HepG2 (cell line): ENCODE measurements around the gene COL26A1. TPM values are rescaled to one million over a fixed set of nuclear protein-coding genes. Genes with fewer than 3 reads are reported as not detected.

Experiments
- ASH2L ChIP-seq: fragments of 300-600, 200-600 bp; sonication (generic); IDR thresholded peaks from 2 replicates; pipeline ENCODE4 v1.7.0; 2017; ENCODE audit warnings: low read depth, mild to moderate bottlenecking, moderate library complexity, mixed read lengths, low read length; ENCODE audit not compliant: insufficient read length
- GTF2F1 ChIP-seq: fragments of 150-350 bp; IDR thresholded peaks from 2 replicates; pipeline ENCODE4 v1.6.1; 2014; ENCODE audit warnings: low read length
- HNF4A ChIP-seq: sonication (generic); formaldehyde crosslinking; IDR thresholded peaks from 2 replicates; pipeline ENCODE4 v1.4.0; 2020; ENCODE audit warnings: missing genetic modification reagents
- KAT8 ChIP-seq: IDR thresholded peaks from 2 replicates; pipeline ENCODE4 v1.6.1; 2016; ENCODE audit warnings: missing genetic modification reagents, missing compliant biosample characterization
- LCORL ChIP-seq, 2 experiments: fragments of 450-650 bp in 1 of 2; sonication (generic) in 1 of 2; formaldehyde crosslinking in 1 of 2; IDR thresholded peaks; 2 replicates each; pipeline versions ENCODE4 v1.5.0 to v1.6.1; 2017 to 2020; ENCODE audit warnings: antibody characterized with exemption in 1 of 2, missing genetic modification reagents in 1 of 2
- PPARG ChIP-seq: conservative IDR thresholded peaks from 2 replicates; pipeline ENCODE4 v1.6.1; 2016; ENCODE audit warnings: missing biosample characterization, missing genetic modification reagents
- RBFOX2 ChIP-seq: fragments of 200-400 bp; formaldehyde crosslinking; IDR thresholded peaks from 2 replicates; pipeline ENCODE4 v1.6.1; 2017; ENCODE audit warnings: low read depth, mild to moderate bottlenecking, low read length
- RFX5 ChIP-seq: IDR thresholded peaks from 2 replicates; pipeline ENCODE4 v1.6.1; 2011; ENCODE audit warnings: low read depth, low read length, improper control_type of control experiment
- RXRB ChIP-seq: IDR thresholded peaks from 2 replicates; pipeline ENCODE4 v1.6.1; 2016; ENCODE audit warnings: borderline replicate concordance, missing genetic modification reagents, missing compliant biosample characterization
- SALL1 ChIP-seq: sonication (generic); formaldehyde crosslinking; IDR thresholded peaks from 2 replicates; pipeline ENCODE4 v1.8.0; 2022; ENCODE audit warnings: mild to moderate bottlenecking, missing genetic modification reagents
- SOX5 ChIP-seq: IDR thresholded peaks from 2 replicates; pipeline ENCODE4 v1.6.1; 2016; ENCODE audit warnings: borderline replicate concordance
- ZBTB1 ChIP-seq: sonication (generic); formaldehyde crosslinking; IDR thresholded peaks from 2 replicates; pipeline ENCODE4 v1.4.0; 2020; ENCODE audit warnings: missing genetic modification reagents, borderline replicate concordance
- ZBTB7A ChIP-seq: sonication (generic); formaldehyde crosslinking; IDR thresholded peaks from 2 replicates; pipeline ENCODE4 v1.8.0; 2022; ENCODE audit warnings: mild to moderate bottlenecking, missing genetic modification reagents
- ZNF180 ChIP-seq: sonication (generic); formaldehyde crosslinking; IDR thresholded peaks from 2 replicates; pipeline ENCODE4 v1.4.0; 2020; ENCODE audit warnings: low read depth, missing genetic modification reagents, borderline replicate concordance
- ZNF232 ChIP-seq: sonication (generic); formaldehyde crosslinking; IDR thresholded peaks from 2 replicates; pipeline ENCODE4 v1.4.0; 2020; ENCODE audit warnings: missing genetic modification reagents, borderline replicate concordance
- ZNF543 ChIP-seq: sonication (generic); formaldehyde crosslinking; IDR thresholded peaks from 2 replicates; pipeline ENCODE4 v1.4.0; 2020; ENCODE audit warnings: mild to moderate bottlenecking, missing genetic modification reagents
- ZNF550 ChIP-seq: sonication (generic); formaldehyde crosslinking; IDR thresholded peaks from 2 replicates; pipeline ENCODE4 v1.4.0; 2020; ENCODE audit warnings: mild to moderate bottlenecking, missing genetic modification reagents, borderline replicate concordance
- ZNF652 ChIP-seq: IDR thresholded peaks from 2 replicates; pipeline ENCODE4 v1.6.1; 2016; ENCODE audit warnings: low read depth, borderline replicate concordance
- polyA plus RNA-seq, 8 experiments: library from polyadenylated mRNA; depleted of rRNA in 3 of 8; stranded (reverse) in 7 of 8; unstranded in 1 of 8; fragments of >200 nt; fragmentation: Illumina TruSeq in 4 of 8; extraction: Trizol in 4 of 8; gene quantifications; 2 replicates each; pipeline versions ENCODE4 v1.2.1 to v1.2.3, GENCODE V29; 2011 to 2016; ENCODE audit warnings: low read depth in 4 of 8, missing spikeins in 1 of 8, mixed read lengths in 1 of 8; ENCODE audit not compliant: insufficient read depth in 1 of 8
- total RNA-seq, 5 experiments: library from RNA; depleted of rRNA; stranded (reverse); fragments of >200 nt; fragmentation: Illumina TruSeq; extraction: Trizol; gene quantifications; 2 replicates each; pipeline ENCODE4 v1.2.3, GENCODE V29; 2016; ENCODE audit warnings: low read depth in 1 of 5
- TF ChIP-seq, protein P1 (sequence below): sonication (generic); formaldehyde crosslinking; conservative IDR thresholded peaks from 2 replicates; pipeline ENCODE4 v1.4.0; 2020; ENCODE audit warnings: mild to moderate bottlenecking, missing genetic modification reagents, moderate library complexity
- TF ChIP-seq, protein P2 (sequence below): sonication (generic); formaldehyde crosslinking; IDR thresholded peaks from 2 replicates; pipeline ENCODE4 v1.4.0; 2020; ENCODE audit warnings: missing genetic modification reagents, borderline replicate concordance
- TF ChIP-seq, protein P3 (sequence below): sonication (generic); formaldehyde crosslinking; IDR thresholded peaks from 2 replicates; pipeline ENCODE4 v1.9.0; 2022; ENCODE audit warnings: missing genetic modification reagents, mild to moderate bottlenecking, borderline replicate concordance

COL26A1 gene
- total and polyA plus RNA-seq, 2 of the 13 experiments (the other 11 are each of a cell fraction or from before 2014, with no cell fraction given) = 7.8 to 9.2 TPM

DNA sequence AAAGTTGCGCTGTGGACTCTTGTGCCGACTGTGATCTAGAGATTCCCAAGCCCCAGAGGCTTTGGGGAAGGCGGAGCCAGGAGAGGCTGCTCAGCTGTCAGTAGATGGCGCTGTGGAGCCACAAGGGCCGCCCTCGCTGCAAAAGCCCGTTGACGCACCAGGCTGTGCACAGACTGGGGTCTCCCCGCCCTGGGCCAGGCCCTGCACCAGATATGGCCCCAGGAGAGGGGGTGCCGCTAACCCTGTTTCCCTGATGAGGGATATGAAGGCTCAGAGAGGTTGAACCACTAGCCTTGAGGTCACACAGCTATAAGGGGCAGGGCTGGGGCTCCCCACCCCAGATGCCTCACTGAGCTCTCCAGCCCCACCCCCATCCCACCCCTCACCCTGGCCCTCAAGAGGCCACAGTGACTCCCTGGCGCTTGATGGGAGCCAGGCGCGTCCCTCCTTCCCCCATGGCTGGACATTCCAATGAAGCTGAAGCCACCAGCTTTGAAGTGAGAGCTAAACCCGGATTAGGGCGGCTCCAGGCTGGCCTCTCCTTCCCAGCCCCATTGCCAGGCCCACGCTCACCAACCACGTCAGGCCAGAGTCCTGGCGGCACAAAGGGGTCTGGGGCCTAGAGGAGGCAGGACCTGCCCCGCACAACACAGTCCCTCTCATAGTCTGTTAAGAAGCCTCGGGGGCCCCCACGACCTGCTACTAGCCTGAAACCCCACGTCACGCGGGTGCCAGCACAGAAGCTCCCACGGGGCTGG lies 240.0 kb downstream of the COL26A1 start (continued):
- TF ChIP-seq ZNF550 (no peak), KAT8 (CRISPR knock-in tag) (0 out of 2 replicates have a peak, but pooled peaks have one; percentile 30), ZNF232 (no peak), LCORL (IDR thresholded peaks at IDR 0.05) (no peak), LCORL (CRISPR knock-in tag; IDR thresholded peaks at IDR 0.05) (peak; percentile 22; the same call in 1 of the 2 replicates), RXRB (peak; percentile 21; the same call in 1 of the 2 replicates), SALL1 (CRISPR knock-in tag) (peak; percentile 43), RFX5 (no peak), GTF2F1 (no peak), HNF4A (CRISPR knock-in tag) (0 out of 2 replicates have a peak, but pooled peaks have one; percentile 7), SOX5 (0 out of 2 replicates have a peak, but pooled peaks have one; percentile 13), ZNF652 (no peak), ZBTB7A (peak; percentile 36; the same call in 1 of the 2 replicates), ZNF180 (no peak), RBFOX2 (no peak), ASH2L (no peak), PPARG (CRISPR knock-in tag) (no peak), ZBTB1 (CRISPR knock-in tag) (no peak), ZNF543 (CRISPR knock-in tag) (no peak)
- TF ChIP-seq, protein P1, sequence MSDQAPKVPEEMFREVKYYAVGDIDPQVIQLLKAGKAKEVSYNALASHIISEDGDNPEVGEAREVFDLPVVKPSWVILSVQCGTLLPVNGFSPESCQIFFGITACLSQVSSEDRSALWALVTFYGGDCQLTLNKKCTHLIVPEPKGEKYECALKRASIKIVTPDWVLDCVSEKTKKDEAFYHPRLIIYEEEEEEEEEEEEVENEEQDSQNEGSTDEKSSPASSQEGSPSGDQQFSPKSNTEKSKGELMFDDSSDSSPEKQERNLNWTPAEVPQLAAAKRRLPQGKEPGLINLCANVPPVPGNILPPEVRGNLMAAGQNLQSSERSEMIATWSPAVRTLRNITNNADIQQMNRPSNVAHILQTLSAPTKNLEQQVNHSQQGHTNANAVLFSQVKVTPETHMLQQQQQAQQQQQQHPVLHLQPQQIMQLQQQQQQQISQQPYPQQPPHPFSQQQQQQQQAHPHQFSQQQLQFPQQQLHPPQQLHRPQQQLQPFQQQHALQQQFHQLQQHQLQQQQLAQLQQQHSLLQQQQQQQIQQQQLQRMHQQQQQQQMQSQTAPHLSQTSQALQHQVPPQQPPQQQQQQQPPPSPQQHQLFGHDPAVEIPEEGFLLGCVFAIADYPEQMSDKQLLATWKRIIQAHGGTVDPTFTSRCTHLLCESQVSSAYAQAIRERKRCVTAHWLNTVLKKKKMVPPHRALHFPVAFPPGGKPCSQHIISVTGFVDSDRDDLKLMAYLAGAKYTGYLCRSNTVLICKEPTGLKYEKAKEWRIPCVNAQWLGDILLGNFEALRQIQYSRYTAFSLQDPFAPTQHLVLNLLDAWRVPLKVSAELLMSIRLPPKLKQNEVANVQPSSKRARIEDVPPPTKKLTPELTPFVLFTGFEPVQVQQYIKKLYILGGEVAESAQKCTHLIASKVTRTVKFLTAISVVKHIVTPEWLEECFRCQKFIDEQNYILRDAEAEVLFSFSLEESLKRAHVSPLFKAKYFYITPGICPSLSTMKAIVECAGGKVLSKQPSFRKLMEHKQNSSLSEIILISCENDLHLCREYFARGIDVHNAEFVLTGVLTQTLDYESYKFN = no peak
- TF ChIP-seq, protein P2, sequence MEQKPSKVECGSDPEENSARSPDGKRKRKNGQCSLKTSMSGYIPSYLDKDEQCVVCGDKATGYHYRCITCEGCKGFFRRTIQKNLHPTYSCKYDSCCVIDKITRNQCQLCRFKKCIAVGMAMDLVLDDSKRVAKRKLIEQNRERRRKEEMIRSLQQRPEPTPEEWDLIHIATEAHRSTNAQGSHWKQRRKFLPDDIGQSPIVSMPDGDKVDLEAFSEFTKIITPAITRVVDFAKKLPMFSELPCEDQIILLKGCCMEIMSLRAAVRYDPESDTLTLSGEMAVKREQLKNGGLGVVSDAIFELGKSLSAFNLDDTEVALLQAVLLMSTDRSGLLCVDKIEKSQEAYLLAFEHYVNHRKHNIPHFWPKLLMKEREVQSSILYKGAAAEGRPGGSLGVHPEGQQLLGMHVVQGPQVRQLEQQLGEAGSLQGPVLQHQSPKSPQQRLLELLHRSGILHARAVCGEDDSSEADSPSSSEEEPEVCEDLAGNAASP (CRISPR knock-in tag) = 0 out of 2 replicates have a peak, but pooled peaks have one; percentile 38
- TF ChIP-seq, protein P3, sequence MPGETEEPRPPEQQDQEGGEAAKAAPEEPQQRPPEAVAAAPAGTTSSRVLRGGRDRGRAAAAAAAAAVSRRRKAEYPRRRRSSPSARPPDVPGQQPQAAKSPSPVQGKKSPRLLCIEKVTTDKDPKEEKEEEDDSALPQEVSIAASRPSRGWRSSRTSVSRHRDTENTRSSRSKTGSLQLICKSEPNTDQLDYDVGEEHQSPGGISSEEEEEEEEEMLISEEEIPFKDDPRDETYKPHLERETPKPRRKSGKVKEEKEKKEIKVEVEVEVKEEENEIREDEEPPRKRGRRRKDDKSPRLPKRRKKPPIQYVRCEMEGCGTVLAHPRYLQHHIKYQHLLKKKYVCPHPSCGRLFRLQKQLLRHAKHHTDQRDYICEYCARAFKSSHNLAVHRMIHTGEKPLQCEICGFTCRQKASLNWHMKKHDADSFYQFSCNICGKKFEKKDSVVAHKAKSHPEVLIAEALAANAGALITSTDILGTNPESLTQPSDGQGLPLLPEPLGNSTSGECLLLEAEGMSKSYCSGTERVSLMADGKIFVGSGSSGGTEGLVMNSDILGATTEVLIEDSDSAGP (CRISPR knock-in tag) = no peak
